Measurements from ENCODE around the gene FZD1.

FZD1 gene

GRCh38 chr7:91265693-91266066, 1.4 kb downstream of the FZD1 start:
- no peak for DNase-seq

- DNase-seq = no peak
These were observed 1.9 kb downstream of the FZD1 start for GRCh38 chr7:91266067-91266688.

DNA sequence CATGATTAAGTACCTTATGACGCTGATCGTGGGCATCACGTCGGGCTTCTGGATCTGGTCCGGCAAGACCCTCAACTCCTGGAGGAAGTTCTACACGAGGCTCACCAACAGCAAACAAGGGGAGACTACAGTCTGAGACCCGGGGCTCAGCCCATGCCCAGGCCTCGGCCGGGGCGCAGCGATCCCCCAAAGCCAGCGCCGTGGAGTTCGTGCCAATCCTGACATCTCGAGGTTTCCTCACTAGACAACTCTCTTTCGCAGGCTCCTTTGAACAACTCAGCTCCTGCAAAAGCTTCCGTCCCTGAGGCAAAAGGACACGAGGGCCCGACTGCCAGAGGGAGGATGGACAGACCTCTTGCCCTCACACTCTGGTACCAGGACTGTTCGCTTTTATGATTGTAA, 2.5 kb downstream of the FZD1 start:
- DNase-seq = no peak

GRCh38 chr7:91267171-91267955, 3.1 kb downstream of the FZD1 start:
- no peak for DNase-seq

- no peak for DNase-seq
These were observed 6.1 kb downstream of the FZD1 start for GRCh38 chr7:91270372-91270771.

DNA sequence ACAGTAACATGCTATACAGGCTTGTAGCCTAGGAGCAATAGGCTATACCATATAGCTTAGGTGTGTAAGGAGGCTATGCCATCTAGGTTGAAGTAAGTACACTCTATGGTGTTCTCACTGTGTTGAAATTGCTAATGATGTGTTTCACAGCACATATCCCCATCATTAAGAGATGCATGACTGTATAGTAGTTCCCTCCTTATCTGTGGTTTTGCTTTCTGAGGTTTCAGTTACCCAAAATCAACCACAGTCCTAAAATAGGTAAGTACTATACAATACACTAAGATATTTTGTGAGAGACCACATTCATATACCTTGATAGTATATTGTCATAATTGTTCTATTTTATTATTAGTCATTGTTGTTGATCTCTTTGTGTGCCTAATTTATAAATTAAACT, 12.7 kb downstream of the FZD1 start:
- no peak for DNase-seq

DNA sequence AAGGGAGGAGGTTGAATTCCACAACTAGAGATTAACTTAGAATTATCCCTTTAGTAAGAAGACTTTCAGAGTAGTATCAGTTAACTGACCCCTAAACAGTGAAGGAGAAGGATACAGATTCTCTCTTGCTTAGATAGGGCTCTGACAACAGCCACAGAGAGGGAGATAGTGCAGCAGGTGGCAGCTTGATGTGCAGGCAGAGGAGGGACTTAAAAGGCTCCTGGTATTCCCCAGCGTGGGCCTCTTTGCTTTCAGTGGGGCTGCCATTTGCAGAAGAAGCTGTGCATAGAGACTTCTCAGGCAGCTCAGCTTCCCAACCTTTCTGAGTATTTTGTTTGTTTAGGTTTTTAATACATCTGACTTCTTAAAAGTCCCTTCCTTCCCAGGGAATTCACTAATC, 16.0 kb downstream of the FZD1 start:
- DNase-seq = no peak

DNA sequence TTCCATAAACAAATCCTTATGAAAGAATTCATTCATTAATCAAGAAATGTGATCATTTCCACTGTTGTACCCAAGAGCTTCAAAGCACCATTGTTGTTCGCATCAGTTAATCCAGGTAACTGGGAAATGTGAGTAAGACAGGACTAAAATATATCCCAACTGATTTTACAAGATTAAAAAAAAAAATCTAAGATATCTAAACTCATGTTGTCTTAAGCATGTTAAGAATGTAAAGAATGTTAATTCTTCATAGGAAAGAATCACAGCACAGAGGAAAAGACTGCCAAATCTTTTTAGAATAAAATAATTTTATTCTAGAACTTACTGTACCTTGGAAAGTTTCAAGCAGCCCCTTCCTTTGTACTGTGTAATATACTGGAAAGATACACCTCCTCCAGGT, 16.4 kb downstream of the FZD1 start:
- no peak for DNase-seq

GRCh38 chr7:91285696-91286355, 21.6 kb downstream of the FZD1 start:
- DNase-seq = no peak

DNA sequence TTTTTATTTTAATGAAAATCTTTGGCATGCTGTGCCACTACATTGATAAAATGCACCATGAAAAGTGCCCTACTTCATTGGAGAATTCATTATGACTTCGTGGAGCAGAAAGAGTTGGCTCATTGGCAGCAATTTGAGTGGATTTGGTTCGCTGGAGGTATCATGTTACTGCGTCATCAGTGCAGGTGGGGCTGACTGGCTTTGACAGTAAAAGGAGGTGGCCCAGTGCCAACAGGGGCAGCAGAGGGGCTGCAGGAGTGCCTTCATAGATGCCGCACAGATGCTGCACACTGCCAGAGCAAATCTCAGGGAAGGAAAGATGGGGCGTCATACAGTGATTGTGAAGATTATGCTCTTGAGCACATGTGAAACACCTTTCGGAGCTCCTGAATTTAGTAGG, 22.2 kb downstream of the FZD1 start:
- no peak for DNase-seq

DNA sequence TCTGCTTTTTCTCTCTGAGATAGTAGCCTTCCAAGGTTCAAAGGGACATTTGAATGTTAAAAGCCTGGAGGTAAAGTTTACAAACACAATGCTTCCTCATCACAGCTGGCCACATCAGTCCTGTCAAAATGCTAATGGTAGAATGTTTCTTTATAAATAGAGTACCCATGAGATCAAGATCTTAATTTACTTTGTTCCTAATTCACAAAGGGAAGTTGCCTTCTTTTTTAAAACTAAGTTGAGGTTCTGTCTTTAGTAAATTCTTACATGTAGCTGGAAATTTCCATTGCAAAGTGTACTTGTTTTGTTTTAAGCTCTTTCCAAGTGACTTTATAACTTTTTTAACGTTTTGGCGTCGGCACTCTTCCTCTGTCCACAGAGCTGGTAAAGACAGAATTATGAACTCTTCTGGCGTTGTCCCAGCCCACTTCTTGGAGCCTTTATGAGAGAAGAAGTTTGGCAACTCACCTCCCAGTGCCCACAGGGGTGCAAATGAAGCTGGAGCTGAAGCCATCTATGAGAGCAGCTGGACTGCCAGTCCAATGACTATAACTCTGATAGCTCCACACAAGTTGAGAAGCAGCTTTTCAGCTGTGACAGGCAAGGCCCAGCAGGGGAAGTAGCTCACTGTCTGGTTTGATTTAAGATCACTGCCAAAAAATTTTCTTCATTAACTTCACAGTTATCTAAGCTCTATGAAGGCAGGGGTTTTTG, 23.3 kb downstream of the FZD1 start:
- DNase-seq = no peak

GRCh38 chr7:91288208-91288824, 24.1 kb downstream of the FZD1 start:
- DNase-seq = no peak

DNA sequence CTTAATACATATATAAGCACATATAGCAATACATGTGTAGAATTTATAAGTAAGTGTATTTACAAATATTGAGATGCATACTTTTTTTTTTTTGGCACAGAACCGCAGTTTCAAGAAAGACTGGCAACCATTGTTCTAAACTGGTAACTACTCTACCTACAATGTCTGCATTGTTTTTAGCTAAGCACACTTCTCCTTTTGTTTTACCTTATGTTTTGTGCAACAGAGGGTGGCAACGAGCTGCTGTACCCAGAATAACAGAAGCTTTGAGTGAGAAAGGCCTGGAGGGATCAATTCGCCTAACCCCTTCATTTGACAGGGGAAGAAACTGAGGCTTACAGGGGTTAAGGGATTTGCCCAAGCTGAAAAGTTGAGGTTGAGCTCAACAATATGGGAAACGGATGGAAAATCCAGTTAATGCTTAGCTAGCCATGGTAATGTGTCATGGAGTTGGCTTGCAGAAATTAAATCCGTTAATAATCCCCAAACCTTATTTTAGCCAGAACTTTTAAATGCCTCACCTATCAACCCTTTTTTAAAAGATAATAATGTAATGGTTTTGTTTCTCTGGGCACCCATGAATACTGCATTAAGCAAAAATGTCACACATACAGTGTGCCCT, 25.5 kb downstream of the FZD1 start:
- DNase-seq = no peak

- DNase-seq = no peak
These were observed 27.1 kb downstream of the FZD1 start for GRCh38 chr7:91291302-91291701.

DNA sequence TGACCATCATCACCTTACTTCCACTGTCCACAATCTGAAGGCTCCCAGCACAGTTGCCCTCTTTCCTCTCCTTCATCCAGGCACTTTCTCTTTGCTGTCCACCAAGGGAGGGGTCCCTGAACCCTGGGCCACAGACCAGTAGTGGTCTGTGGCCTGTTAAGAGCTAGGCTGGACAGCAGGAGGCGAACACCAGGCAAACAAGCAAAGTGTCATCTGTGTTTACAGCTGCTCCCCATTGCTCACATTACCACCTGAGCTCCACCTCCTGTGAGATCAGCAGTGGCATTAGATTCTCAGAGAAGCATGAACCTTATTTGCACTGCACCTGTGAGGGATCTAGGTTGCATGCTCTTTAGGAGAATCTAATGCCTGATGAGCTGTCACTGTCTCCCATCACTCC, 27.7 kb downstream of the FZD1 start:
- DNase-seq = no peak

- no peak for DNase-seq
These were observed 28.3 kb downstream of the FZD1 start for GRCh38 chr7:91292506-91292905.

DNA sequence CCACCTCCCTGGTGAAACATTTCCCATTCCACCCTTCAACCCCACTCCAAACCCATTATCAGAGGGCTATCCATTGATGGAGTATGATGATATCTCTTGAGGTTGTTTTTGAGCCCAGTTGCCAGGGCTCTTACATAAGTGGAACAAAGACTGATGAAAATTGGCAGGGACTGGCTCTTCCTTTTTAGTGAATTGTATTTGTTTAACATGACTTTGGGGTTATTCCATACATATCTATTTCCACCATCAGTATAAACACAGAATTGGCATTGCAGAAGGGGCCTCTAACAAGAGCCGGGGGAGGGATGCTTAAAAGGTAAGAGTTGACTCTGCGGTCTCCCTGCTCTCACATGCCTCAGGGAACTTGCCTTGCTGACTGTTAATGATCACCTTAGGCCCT, 28.9 kb downstream of the FZD1 start:
- DNase-seq = no peak

DNA sequence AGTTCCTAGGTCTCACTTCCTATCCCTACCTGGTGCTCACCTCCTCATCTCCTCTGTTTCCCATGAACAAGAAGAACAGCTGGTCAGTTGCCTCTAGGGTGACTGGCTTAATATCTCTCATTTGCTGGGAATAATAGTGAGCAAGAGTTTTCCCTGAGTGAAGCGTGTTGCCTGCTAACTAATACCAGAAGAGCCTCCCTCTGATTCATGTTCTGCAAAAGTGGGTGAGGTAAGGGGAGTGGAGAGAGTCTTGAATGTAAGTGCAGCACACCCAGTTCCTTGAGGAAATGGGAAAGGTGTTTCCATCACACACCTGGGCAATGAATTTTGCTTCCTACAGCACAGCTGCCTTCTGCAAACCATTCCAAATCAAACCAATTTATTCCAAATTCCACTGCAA, 29.6 kb downstream of the FZD1 start:
- DNase-seq = no peak

GRCh38 chr7:91294639-91295220, 30.5 kb downstream of the FZD1 start:
- DNase-seq = no peak

DNA sequence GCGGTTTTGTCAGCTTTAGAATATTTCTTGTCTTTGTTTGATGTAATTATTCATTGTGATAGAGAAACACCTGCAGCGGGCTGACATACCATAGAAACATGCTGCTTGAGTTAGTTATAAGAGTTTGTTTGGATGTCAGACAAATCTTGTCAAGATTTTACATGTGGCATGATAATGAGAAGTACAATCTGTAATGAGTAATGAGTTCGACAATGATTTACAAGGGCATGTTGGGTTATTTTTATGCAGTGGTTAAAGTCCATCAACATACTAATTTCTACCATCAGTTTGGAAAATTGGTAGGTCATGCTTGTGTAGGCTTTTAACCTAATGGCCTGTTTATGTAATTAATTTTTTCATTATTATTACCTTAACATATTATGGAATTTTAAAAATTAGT, 31.3 kb downstream of the FZD1 start:
- no peak for DNase-seq

DNA sequence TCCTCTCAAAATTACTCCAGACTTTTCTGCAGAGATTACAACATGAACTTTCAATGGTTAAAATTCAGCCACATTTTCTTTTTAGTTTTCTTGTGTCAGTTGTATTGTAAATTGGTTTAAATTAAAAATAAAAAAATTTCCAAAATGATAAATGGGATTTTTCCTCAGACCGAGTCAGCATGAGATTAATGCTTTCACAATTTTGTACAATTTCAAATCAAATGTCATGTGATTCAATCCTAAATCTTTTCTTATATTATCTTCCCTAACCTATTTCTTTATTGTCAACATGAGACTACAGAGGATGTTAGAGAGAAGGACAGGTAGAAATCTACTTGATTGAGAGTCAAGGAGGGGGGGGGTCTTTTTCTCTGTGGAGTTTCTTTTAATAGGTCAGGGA, 33.7 kb downstream of the FZD1 start:
- no peak for DNase-seq
